K562 (cell line): ENCODE measurements around the gene GPR68.

ENCODE experiments used
- CBX5 ChIP-seq: IDR thresholded peaks from 2 replicates; pipeline ENCODE4 v1.6.1; 2014; ENCODE audit warnings: low read depth, borderline replicate concordance
- CTCF ChIP-seq, 3 experiments: IDR thresholded peaks in 2 of 3; conservative IDR thresholded peaks in 1 of 3; 2 replicates each; pipeline ENCODE4 v1.5.1; 2011 to 2012; ENCODE audit warnings: low read length in 3 of 3, mild to moderate bottlenecking in 3 of 3, control low read depth in 2 of 3, improper control_type of control experiment in 1 of 3, inconsistent platforms in 1 of 3, low read depth in 1 of 3, mixed read lengths in 1 of 3, moderate library complexity in 1 of 3; ENCODE audit not compliant: insufficient read depth in 2 of 3
- EZH2 ChIP-seq: IDR thresholded peaks from 2 replicates; pipeline ENCODE4 v1.6.1; 2012; ENCODE audit warnings: low read depth, mild to moderate bottlenecking, inconsistent platforms, low read length, borderline replicate concordance
- FOXJ3 ChIP-seq: sonication (generic); formaldehyde crosslinking; IDR thresholded peaks from 2 replicates; pipeline ENCODE4 v1.4.0; 2020; ENCODE audit warnings: mild to moderate bottlenecking, missing genetic modification reagents
- MAX ChIP-seq: sonication (generic); formaldehyde crosslinking; IDR thresholded peaks from 2 replicates; pipeline ENCODE4 v1.9.0; 2022; ENCODE audit warnings: mild to moderate bottlenecking, missing genetic modification reagents
- MYNN ChIP-seq, 2 experiments: sonication (generic); formaldehyde crosslinking in 1 of 2; IDR thresholded peaks; 2 replicates each; pipeline versions ENCODE4 v1.5.0 to v1.6.1; 2016 to 2020; ENCODE audit warnings: antibody characterized with exemption in 1 of 2, missing genetic modification reagents in 1 of 2
- POLR2G ChIP-seq: fragments of 200-400 bp; formaldehyde crosslinking; IDR thresholded peaks from 2 replicates; pipeline ENCODE4 v1.6.1; 2017; ENCODE audit warnings: low read depth, mild to moderate bottlenecking, antibody characterized with exemption, low read length, moderate library complexity
- SMC3 ChIP-seq: conservative IDR thresholded peaks from 2 replicates; pipeline ENCODE4 v1.6.1; 2011; ENCODE audit warnings: low read depth, low read length, improper control_type of control experiment; ENCODE audit not compliant: insufficient read depth

GRCh38 chr14:91256661-91257060 lies 12.2 kb upstream of the GPR68 start:
- TF ChIP-seq MAX (CRISPR knock-in tag): no peak
- no peak for TF ChIP-seq CTCF (IDR thresholded peaks at IDR 0.05 in 2 of 3, conservative IDR thresholded peaks at IDR 0.05 in 1 of 3; ENCODE audit: insufficient read depth in 2 of 3, low read depth in 1 of 3, low read length in 3 of 3)
- no peak for TF ChIP-seq MYNN (IDR thresholded peaks at IDR 0.05)
- no peak for TF ChIP-seq MYNN (CRISPR knock-in tag; IDR thresholded peaks at IDR 0.05)
- TF ChIP-seq CBX5: no peak
- TF ChIP-seq EZH2: no peak
- TF ChIP-seq SMC3: no peak
- TF ChIP-seq POLR2G: no peak
- no peak for TF ChIP-seq FOXJ3 (CRISPR knock-in tag)
